ENCODE data around the gene PPP1R9A. TPM values are rescaled to one million over a fixed set of nuclear protein-coding genes. Genes with fewer than 3 reads are reported as not detected.

PPP1R9A gene
- total and polyA plus RNA-seq, 12 donors = 1.4 to 41.9 (median 29.1) TPM

DNA sequence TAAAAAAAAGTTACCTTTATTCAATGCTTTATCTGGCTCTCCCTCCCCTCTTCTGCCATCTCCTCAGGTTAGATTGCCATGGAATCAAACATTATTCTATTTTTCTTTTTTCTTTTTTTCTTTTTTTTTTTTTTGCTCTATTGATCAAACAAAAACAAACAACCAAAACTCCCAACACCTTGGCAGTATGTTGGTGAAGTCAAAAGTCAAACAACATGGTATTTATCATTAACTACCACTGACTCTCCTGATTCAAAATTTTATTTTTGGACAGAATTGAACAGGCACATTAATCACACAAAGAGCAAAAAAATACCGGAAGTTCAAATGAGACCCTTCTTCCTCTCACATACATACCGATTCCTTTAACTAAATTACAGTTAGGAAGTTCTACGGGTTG is 410.6 kb downstream of the PPP1R9A start:
- intact Hi-C loops (cut with DNase I) = no loop called here
- WGBS, 2 donors = 66 to 82% methylated on average over 3 of the region's 3 CpGs

GRCh38 chr7:95318501-95319100 is 411.2 kb downstream of the PPP1R9A start:
- WGBS, 2 donors = 85 to 86% methylated on average over 8 of the region's 8 CpGs
- H3K36me3 ChIP-seq = no peaks in the 10 kb centered on the region
- H3K27me3 ChIP-seq = peaks cover 0 to 9% (median under 1%) of the 10 kb centered on the region in 7 donors
- no peaks in the 10 kb centered on the region for H3K4me1 ChIP-seq
- ATAC-seq (no peak), DNase-seq (no peak)
- H3K9me3 ChIP-seq = no peaks in the 10 kb centered on the region
- H3K27ac ChIP-seq = no peak overlapping the region
- TF ChIP-seq CTCF (IDR thresholded peaks at IDR 0.05) = no peak
- intact Hi-C loops (cut with DNase I) = no loop called here
- H3K4me3 ChIP-seq = no peak overlapping the region

More for the DNA sequence above, 410.6 kb downstream of the PPP1R9A start:
- H3K9me3 ChIP-seq = no peaks in the 10 kb centered on the region
- H3K27me3 ChIP-seq = peaks cover 0 to 7% (median 0%) of the 10 kb centered on the region in 7 donors
- H3K4me1 ChIP-seq = no peaks in the 10 kb centered on the region
- DNase-seq (no peak), ATAC-seq (no peak)
- no peak overlapping the region for H3K4me3 ChIP-seq
- no peaks in the 10 kb centered on the region for H3K36me3 ChIP-seq
- no peak overlapping the region for H3K27ac ChIP-seq
- TF ChIP-seq CTCF (IDR thresholded peaks at IDR 0.05) = no peak

DNA sequence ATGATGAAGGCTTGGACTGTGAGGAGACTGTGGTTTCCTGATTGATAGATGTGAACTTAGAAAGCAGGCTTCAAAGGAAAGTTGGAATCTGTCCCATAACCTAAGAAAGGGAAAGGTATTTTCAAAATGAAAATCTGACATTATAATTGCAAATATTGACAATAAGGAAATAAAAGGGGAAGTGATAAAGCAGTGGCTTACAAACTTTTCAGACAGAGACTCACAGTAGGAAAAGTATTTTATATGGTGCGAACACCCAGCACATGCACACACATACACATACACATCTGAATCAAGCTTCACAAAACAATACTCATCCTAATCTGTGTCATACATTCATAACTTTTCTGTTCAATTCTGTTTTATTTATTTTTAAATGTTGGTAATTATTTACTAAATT is 412.2 kb downstream of the PPP1R9A start:
- WGBS, 2 donors = 95 to 97% methylated on average over 1 of the region's 1 CpG
- no peak overlapping the region for H3K4me3 ChIP-seq
- H3K4me1 ChIP-seq = no peaks in the 10 kb centered on the region
- TF ChIP-seq CTCF (IDR thresholded peaks at IDR 0.05) = no peak
- peaks cover 0 to 19% (median 9%) of the 10 kb centered on the region in 7 donors for H3K27me3 ChIP-seq
- intact Hi-C loops (cut with DNase I) = no loop called here
- H3K36me3 ChIP-seq = no peaks in the 10 kb centered on the region
- no peak for DNase-seq
- H3K27ac ChIP-seq = no peak overlapping the region
- no peak for ATAC-seq
- no peaks in the 10 kb centered on the region for H3K9me3 ChIP-seq

GRCh38 chr7:95320651-95321050 is 413.3 kb downstream of the PPP1R9A start:
- Histone ChIP-seq H3K9me3 (no peaks in the 10 kb centered on the region), H3K4me3 (no peak overlapping the region), H3K27ac (no peak overlapping the region), H3K27me3 (peaks cover 0 to 30% (median 18%) of the 10 kb centered on the region in 7 donors), H3K36me3 (no peaks in the 10 kb centered on the region), H3K4me1 (no peaks in the 10 kb centered on the region)
- 90 to 93% methylated on average over 1 of the region's 1 CpG for WGBS, 2 donors
- no peak for DNase-seq
- ATAC-seq = no peak
- intact Hi-C loops (cut with DNase I) = no loop called here
- no peak for TF ChIP-seq CTCF (IDR thresholded peaks at IDR 0.05)

Measured in heart right ventricle (tissue), 16 donors.